Mucosa of rectum (tissue), 2 donors: ENCODE data around the gene ZNF467.

Experiments used
- H3K27ac ChIP-seq, 2 donors: one replicate each; pipeline ENCODE4 v1.7.0; 2013; ENCODE audit warnings: inconsistent platforms in 2 of 2, low read depth in 2 of 2, low read length in 2 of 2
- H3K27me3 ChIP-seq, 2 donors: one replicate each; pipeline ENCODE4 v1.7.0; 2013; ENCODE audit warnings: low read length in 2 of 2; ENCODE audit not compliant: control insufficient read depth in 2 of 2, insufficient read depth in 2 of 2
- H3K36me3 ChIP-seq, 2 donors: one replicate each; pipeline ENCODE4 v1.7.0; 2013; ENCODE audit warnings: low read length in 2 of 2; ENCODE audit not compliant: control insufficient read depth in 2 of 2, insufficient read depth in 2 of 2
- H3K4me1 ChIP-seq, 2 donors: one replicate each; pipeline ENCODE4 v1.7.0; 2013; ENCODE audit warnings: low read length in 2 of 2, mild to moderate bottlenecking in 1 of 2; ENCODE audit not compliant: control insufficient read depth in 2 of 2, insufficient read depth in 2 of 2
- H3K4me3 ChIP-seq, 2 donors: one replicate each; pipeline ENCODE4 v1.7.0; 2013; ENCODE audit warnings: low read length in 2 of 2
- H3K9ac ChIP-seq, 2 donors: one replicate each; pipeline ENCODE4 v1.7.0; 2013; ENCODE audit warnings: low read length in 2 of 2, low read depth in 1 of 2, mild to moderate bottlenecking in 1 of 2
- H3K9me3 ChIP-seq, 2 donors: one replicate each; pipeline ENCODE4 v1.7.0; 2013; ENCODE audit warnings: low read length in 2 of 2; ENCODE audit not compliant: control insufficient read depth in 2 of 2
- donor health status: healthy.
- donor health status: Normal muscosa, but diverticular disease.

ZNF467 gene

GRCh38 chr7:149787428-149788299 is 14.3 kb upstream of the ZNF467 start:
- H3K27me3 ChIP-seq = peaks cover 6 to 9% of the 10 kb centered on the region in 2 donors

DNA sequence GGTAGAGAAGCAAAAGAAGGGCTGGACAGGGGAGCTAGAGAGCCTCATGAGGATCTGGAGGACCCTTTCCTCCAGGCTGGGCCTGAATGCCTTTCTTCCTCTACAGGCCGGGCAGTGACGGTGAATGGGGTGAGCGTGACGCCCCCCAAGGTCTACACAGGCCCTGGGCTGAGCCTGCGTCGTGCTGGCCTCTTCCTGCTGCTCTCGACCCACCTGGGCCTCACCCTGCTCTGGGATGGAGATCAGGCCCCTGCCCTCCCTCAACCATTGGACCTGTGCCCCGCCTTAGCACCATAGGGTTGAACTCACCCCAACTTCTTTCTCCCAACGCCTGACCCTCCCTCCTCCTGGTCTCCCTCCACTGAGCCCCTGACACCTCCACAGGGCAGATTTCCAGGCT is 12.6 kb upstream of the ZNF467 start:
- Histone ChIP-seq H3K27ac (no peak overlapping the region), H3K36me3 (no peaks in the 10 kb centered on the region), H3K9me3 (no peaks in the 10 kb centered on the region), H3K9ac (no peak overlapping the region), H3K27me3 (peaks cover 6 to 12% of the 10 kb centered on the region in 2 donors), H3K4me1 (no peaks in the 10 kb centered on the region), H3K4me3 (no peak overlapping the region)

More at GRCh38 chr7:149787428-149788299, 14.3 kb upstream of the ZNF467 start:
- Histone ChIP-seq H3K36me3 (no peaks in the 10 kb centered on the region), H3K4me1 (no peaks in the 10 kb centered on the region), H3K9me3 (no peaks in the 10 kb centered on the region), H3K27ac (no peak overlapping the region), H3K9ac (no peak overlapping the region), H3K4me3 (no peak overlapping the region)

- Histone ChIP-seq H3K4me1 (no peaks in the 10 kb centered on the region), H3K9ac (no peak overlapping the region), H3K27ac (no peak overlapping the region), H3K4me3 (no peak overlapping the region), H3K9me3 (no peaks in the 10 kb centered on the region), H3K36me3 (no peaks in the 10 kb centered on the region), H3K27me3 (peaks cover 6 to 7% of the 10 kb centered on the region in 2 donors)
Observed at GRCh38 chr7:149785402-149785801, 12.0 kb upstream of the ZNF467 start.

DNA sequence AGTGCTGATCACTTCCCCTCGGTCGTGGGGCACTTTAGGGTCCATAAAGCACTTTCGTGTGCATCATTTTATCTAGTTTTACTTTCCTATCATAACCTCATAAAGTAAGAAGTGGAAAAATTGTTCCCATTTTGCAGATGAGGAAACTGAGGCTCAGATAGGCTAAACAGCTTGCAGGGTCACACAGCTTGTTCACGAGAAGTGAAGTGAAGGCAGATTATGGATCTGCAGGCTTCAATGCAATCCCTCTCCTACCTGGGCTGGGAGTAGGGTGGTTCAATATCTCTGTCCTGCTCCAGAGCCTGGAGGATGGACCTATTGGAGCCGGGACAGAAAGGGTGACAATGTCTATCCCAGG is 10.8 kb upstream of the ZNF467 start:
- no peak overlapping the region for H3K9ac ChIP-seq
- no peak overlapping the region for H3K27ac ChIP-seq
- no peak overlapping the region for H3K4me3 ChIP-seq
- no peaks in the 10 kb centered on the region for H3K4me1 ChIP-seq
- no peaks in the 10 kb centered on the region for H3K9me3 ChIP-seq
- H3K27me3 ChIP-seq = peaks cover 3% of the 10 kb centered on the region in 2 donors
- H3K36me3 ChIP-seq = no peaks in the 10 kb centered on the region

- no peak overlapping the region for H3K9ac ChIP-seq
- H3K9me3 ChIP-seq = no peaks in the 10 kb centered on the region
- H3K27ac ChIP-seq = no peak overlapping the region
- H3K4me3 ChIP-seq = no peak overlapping the region
- no peaks in the 10 kb centered on the region for H3K4me1 ChIP-seq
- no peaks in the 10 kb centered on the region for H3K36me3 ChIP-seq
- H3K27me3 ChIP-seq = peaks cover 2 to 3% of the 10 kb centered on the region in 2 donors
Observed at GRCh38 chr7:149783386-149784250, 10.2 kb upstream of the ZNF467 start.

- Histone ChIP-seq H3K4me3 (no peak overlapping the region), H3K36me3 (no peaks in the 10 kb centered on the region), H3K27me3 (peaks cover 0 to 3% of the 10 kb centered on the region in 2 donors), H3K9ac (no peak overlapping the region), H3K27ac (no peak overlapping the region), H3K9me3 (no peaks in the 10 kb centered on the region), H3K4me1 (no peaks in the 10 kb centered on the region)
Observed at GRCh38 chr7:149782682-149783345, 9.4 kb upstream of the ZNF467 start.

DNA sequence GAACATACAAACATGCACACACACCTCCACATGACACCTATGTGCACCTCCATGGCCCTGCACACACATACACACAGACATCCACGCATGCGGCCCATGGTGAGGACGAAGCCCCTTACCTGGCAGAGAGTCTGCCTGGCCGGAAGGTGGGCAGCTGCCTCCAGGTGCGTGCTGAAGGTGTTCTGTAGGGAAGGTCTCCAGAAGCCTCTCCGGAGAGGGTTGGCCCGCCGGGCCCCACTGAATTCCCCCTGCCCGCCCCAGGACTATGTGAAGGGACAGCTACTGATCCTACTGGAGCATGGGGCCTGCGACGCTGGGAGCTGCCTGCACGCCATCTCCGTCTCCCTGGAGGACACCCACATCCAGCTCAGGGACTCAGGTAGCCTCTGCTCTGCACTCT is 8.5 kb upstream of the ZNF467 start:
- Histone ChIP-seq H3K4me3 (no peak overlapping the region), H3K4me1 (no peaks in the 10 kb centered on the region), H3K36me3 (no peaks in the 10 kb centered on the region), H3K9ac (no peak overlapping the region), H3K27ac (no peak overlapping the region), H3K9me3 (no peaks in the 10 kb centered on the region), H3K27me3 (peaks cover 0 to 3% of the 10 kb centered on the region in 2 donors)

GRCh38 chr7:149780636-149781419 is 7.4 kb upstream of the ZNF467 start:
- Histone ChIP-seq H3K27ac (no peak overlapping the region), H3K36me3 (no peaks in the 10 kb centered on the region), H3K9ac (no peak overlapping the region), H3K4me1 (no peaks in the 10 kb centered on the region), H3K4me3 (no peak overlapping the region), H3K27me3 (peaks cover 0 to 3% of the 10 kb centered on the region in 2 donors), H3K9me3 (no peaks in the 10 kb centered on the region)

GRCh38 chr7:149780056-149780455 is 6.7 kb upstream of the ZNF467 start:
- Histone ChIP-seq H3K27me3 (peaks cover 0 to 3% of the 10 kb centered on the region in 2 donors), H3K27ac (no peak overlapping the region), H3K9me3 (no peaks in the 10 kb centered on the region), H3K9ac (no peak overlapping the region), H3K36me3 (no peaks in the 10 kb centered on the region), H3K4me1 (no peaks in the 10 kb centered on the region), H3K4me3 (no peak overlapping the region)
